ENCODE measurements around the gene ADM.

Gene ADM

DNA sequence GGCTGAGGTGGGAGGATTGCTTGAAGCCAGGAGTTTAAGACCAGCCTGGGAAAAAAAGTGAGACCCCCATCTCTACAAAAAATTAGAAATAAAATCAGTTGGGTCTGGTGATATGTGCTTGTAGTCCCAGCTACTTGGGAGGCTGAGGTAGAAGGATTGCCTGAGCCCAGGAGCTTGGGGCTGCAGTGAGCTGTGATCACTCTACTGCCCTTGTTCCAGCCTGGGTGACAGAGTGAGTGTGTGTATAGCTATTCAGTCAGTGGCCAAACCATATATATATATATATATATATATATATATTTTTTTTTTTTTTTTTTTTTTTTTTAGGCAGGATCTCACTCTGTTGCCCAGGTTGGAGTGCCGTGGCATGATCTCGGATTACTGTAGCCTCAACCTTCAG lies 24.5 kb downstream of the ADM start:
- Histone ChIP-seq H3K79me2 (ENCODE audit: insufficient read depth, low read length) (no peaks in the 10 kb centered on the region), H2AFZ (ENCODE audit: low read length) (no peak overlapping the region), H3K4me2 (ENCODE audit: low read length) (no peak overlapping the region), H3K9me3 (ENCODE audit: low read length) (no peaks in the 10 kb centered on the region), H3F3A (ENCODE audit: insufficient read depth, low read length) (no peaks in the 10 kb centered on the region), H3K27ac (ENCODE audit: low read depth, low read length, poor library complexity, severe bottlenecking) (no peak overlapping the region), H3K9ac (ENCODE audit: low read length) (no peak overlapping the region), H3K4me3 (ENCODE audit: low read depth, low read length, poor library complexity, severe bottlenecking) (no peak overlapping the region), H3K27me3 (ENCODE audit: insufficient read depth, low read length) (no peaks in the 10 kb centered on the region), H4K20me1 (ENCODE audit: insufficient read depth, low read length) (no peaks in the 10 kb centered on the region), H3K4me1 (ENCODE audit: insufficient read depth, low read length, severe bottlenecking) (no peaks in the 10 kb centered on the region), H3K36me3 (ENCODE audit: insufficient read depth, low read length) (peaks cover 16% of the 10 kb centered on the region; the same call in 1 of the 2 replicates), H3K9me2 (ENCODE audit: low read depth, low read length) (no peaks in the 10 kb centered on the region)
- TF ChIP-seq CTCF (IDR thresholded peaks at IDR 0.05; ENCODE audit: low read length), result no peak
- no peak for TF ChIP-seq EZH2 (IDR thresholded peaks at IDR 0.05; ENCODE audit: borderline replicate concordance, low read length)

DNA sequence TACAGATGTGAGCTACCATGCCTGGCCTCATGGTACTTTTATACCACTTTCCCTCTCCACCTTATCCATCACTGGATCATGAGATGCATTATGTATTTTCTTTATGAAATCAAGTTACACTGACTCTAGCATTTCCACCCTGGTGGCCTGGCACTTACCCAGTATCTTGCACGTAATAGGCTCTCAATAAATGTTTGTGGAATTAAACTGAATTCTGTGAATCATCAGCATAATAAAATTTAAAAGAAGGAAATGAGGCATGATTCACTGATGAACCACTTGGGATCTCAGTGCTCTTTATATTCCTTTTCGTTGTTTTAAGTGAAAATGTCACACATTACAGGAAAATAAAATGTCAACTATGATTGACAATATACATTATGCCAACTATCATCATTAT lies 25.1 kb downstream of the ADM start:
- Histone ChIP-seq H2AFZ (ENCODE audit: low read length) (no peak overlapping the region), H3K9me2 (ENCODE audit: low read depth, low read length) (no peaks in the 10 kb centered on the region), H3F3A (ENCODE audit: insufficient read depth, low read length) (no peaks in the 10 kb centered on the region), H4K20me1 (ENCODE audit: insufficient read depth, low read length) (no peaks in the 10 kb centered on the region), H3K4me1 (ENCODE audit: insufficient read depth, low read length, severe bottlenecking) (no peaks in the 10 kb centered on the region), H3K9ac (ENCODE audit: low read length) (no peak overlapping the region), H3K4me2 (ENCODE audit: low read length) (no peak overlapping the region), H3K27me3 (ENCODE audit: insufficient read depth, low read length) (no peaks in the 10 kb centered on the region), H3K9me3 (ENCODE audit: low read length) (no peaks in the 10 kb centered on the region), H3K4me3 (ENCODE audit: low read depth, low read length, poor library complexity, severe bottlenecking) (no peak overlapping the region), H3K36me3 (ENCODE audit: insufficient read depth, low read length) (peaks cover 16% of the 10 kb centered on the region; the same call in 1 of the 2 replicates), H3K79me2 (ENCODE audit: insufficient read depth, low read length) (no peaks in the 10 kb centered on the region), H3K27ac (ENCODE audit: low read depth, low read length, poor library complexity, severe bottlenecking) (no peak overlapping the region)
- TF ChIP-seq CTCF (IDR thresholded peaks at IDR 0.05; ENCODE audit: low read length) (no peak), EZH2 (IDR thresholded peaks at IDR 0.05; ENCODE audit: borderline replicate concordance, low read length) (no peak)

GRCh38 chr11:10331548-10332289 lies 26.8 kb downstream of the ADM start:
- no peak for TF ChIP-seq EZH2 (IDR thresholded peaks at IDR 0.05; ENCODE audit: borderline replicate concordance, low read length)
- no peak for TF ChIP-seq CTCF (IDR thresholded peaks at IDR 0.05; ENCODE audit: low read length)
- Histone ChIP-seq H3K36me3 (ENCODE audit: insufficient read depth, low read length) (peaks cover 16% of the 10 kb centered on the region; the same call in 1 of the 2 replicates), H3K27ac (ENCODE audit: low read depth, low read length, poor library complexity, severe bottlenecking) (no peak overlapping the region), H4K20me1 (ENCODE audit: insufficient read depth, low read length) (no peaks in the 10 kb centered on the region), H3F3A (ENCODE audit: insufficient read depth, low read length) (no peaks in the 10 kb centered on the region), H3K4me2 (ENCODE audit: low read length) (no peak overlapping the region), H3K79me2 (ENCODE audit: insufficient read depth, low read length) (no peaks in the 10 kb centered on the region), H3K27me3 (ENCODE audit: insufficient read depth, low read length) (no peaks in the 10 kb centered on the region), H3K4me1 (ENCODE audit: insufficient read depth, low read length, severe bottlenecking) (no peaks in the 10 kb centered on the region), H3K4me3 (ENCODE audit: low read depth, low read length, poor library complexity, severe bottlenecking) (no peak overlapping the region), H2AFZ (ENCODE audit: low read length) (no peak overlapping the region), H3K9me3 (ENCODE audit: low read length) (no peaks in the 10 kb centered on the region), H3K9ac (ENCODE audit: low read length) (no peak overlapping the region), H3K9me2 (ENCODE audit: low read depth, low read length) (no peaks in the 10 kb centered on the region)
